Activated CD4-positive, alpha-beta T cell treated with anti-CD3 and anti-CD28 coated beads, Interleukin-2, amount 50 U/mL, for 1 hour (primary cell): ENCODE results near the gene ZSCAN5C.
"Not testable (repeated sequence)": the region's sequence is repeated elsewhere in the genome, so short reads cannot be mapped to it uniquely, and the experiment has no call there.

Experiments
- DNase-seq: peaks from one replicate; pipeline ENCODE4 v3.0.0-alpha.2; 2020

The ZSCAN5C gene

DNA sequence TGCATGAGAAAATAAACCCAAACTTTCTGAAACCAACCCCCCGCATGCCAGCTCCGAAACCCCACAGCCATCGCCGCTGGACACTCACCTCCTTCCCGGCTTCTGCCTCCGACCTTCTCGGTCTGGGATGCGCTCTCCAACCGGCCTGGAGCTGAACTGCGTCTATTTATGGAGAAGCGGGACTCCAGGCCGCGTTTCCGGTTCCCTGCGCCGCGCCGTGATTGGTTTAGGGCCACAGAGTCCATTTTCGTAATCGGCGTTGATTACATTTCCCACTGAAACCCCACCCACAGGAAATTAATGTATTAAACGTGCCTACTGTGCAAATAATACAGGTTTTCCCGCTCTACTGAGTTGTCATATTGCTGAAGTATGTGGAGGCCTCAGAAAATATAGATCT is 4.4 kb upstream of the ZSCAN5C start, which contains the start of gene ZSCAN5B:
ZSCAN5B (minus strand) TSS at position 138 of the 400 bp plus-strand sequence. CDS start 4,731 bp downstream, outside the sequence.
- DNase-seq = not testable (repeated sequence)

DNA sequence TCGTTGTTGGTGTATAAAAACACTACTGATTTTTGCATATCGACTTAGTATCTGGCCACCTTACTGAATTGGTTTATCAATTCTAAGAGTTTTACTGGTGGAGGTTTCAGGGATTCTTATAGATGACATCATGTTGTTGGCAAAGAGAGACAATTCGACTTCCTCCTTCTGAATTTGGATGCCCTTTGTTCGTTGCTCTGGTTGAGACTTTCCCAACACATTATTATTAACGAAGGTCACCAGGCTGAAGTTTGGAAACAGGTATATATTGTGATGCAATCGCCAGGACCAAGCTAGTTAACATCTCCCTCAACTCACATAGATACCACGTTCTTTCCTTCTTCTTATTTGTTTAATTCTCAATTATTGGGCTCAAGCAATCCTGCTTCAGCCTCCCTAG is 2.4 kb upstream of the ZSCAN5C start:
- no peak for DNase-seq

DNA sequence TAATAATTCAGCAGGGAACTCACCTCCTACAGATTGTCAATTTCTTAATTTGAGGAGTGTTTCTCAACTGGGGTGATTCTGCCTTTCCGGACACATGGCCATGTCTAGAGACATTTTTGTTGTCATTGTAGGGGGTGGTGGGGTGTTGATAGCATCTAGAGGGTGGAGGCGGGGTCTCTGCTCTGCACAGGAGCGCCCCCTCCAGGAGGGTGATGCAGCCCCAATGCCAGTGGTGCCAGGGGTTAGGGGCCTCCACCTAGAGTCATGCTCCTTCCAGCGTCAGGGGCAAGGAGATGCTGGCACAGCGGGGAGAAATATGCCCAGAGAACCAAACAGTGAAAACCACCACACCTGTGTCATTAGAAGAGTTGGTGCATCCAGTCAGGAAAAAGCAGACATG is 5.5 kb downstream of the ZSCAN5C start:
- not testable (repeated sequence) for DNase-seq

DNA sequence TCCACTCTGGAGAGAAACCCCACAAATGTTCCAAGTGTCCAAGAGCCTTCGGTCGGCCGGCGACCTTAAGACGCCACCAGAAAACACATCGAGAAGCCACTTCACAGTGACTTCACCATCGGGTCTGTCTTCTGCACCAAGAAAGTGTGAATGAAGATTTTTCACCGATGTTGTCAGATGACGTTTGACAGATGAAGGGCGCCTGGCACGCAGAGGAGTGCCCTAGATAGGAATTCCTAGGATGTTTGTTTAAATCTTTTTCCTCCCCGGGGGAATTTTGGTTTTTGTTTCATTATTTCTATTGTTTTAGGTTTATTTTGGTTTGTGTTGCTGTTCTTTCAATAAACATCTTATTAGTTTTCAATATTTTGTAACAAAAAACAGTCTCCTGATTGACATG is 7.0 kb downstream of the ZSCAN5C start:
- no peak for DNase-seq

DNA sequence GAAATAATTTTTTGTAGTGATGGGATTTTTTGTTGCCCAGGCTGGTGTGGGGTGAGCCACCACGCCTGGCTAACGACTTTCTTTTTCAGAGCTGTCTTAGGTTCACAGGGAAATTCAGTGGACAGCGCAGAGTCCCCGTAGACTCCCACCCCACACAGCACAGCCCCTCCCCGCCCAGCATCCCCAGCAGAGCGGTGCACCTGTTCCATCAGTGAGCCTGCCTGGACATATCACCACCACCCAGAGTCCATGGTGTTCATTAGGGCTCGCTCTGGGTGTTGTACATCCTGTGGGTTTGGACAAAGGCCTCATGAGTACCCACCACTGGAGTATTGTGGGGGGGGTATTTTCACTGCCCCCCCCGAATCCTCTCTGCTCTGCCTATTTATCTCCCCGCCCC is 8.0 kb downstream of the ZSCAN5C start:
- DNase-seq = not testable (repeated sequence)

DNA sequence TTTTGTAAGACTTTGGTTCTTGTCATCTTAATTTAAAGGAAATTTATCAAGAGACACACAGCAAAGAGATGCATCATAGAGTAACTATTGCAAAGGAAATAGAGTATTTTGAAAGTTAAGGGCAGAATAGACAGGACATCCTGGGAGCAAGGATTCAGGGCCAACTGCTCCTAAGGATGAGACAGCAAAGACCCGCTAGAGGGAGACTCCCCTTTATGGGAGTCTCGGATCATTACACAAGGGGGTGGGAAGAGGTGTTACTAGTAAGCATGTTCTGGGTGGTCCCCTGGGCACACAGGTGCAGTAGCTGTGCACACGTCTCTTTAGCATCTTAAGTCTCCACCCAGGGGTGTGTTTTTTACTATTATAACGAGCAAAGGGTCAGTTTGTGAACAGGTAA is 9.6 kb downstream of the ZSCAN5C start:
- DNase-seq = no peak

DNA sequence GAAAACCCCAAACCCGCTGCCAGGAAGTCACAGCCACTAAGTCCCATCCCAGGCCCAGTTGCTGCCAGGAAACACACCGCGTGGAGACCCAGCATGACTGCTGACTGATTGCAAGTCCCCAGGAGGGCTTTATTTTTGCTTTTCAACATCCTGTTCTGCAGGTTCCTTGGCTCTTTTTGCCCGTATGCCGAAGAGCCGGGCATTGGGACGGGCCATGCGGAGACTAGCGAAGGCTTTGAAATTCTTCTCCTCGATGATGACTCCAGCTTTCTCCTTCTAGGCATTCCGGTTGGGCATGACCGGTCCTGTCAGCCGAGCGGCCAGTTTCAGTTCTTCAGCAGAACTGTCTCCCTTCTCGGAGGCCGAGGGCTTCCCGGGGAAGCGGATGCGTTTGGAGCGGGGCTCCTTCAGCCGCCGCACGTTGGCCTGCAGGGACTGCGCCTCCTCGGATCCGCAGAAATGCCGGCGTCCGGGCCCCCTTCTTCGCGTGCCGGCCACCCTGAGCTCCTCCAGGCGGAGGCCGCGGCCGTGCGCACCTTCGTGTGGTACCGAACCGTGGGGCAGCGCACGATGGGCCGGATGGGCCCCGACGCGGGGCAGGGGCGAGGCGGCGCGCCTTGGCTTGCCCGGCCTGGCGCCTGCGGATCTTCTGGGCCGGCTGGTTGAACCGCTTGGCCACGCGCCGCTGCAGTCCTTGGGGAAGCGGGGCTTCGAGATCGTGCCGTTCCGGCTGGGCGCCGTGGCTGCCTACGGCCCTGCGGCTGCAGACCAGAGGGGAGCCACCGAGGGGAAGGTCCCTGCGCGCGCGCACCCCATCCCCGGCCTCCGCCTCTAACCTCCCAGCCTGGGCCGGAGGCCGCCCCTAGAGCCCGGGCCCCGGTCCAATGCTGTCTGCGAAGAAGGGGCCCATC is 15.2 kb downstream of the ZSCAN5C start:
- no peak for DNase-seq

DNA sequence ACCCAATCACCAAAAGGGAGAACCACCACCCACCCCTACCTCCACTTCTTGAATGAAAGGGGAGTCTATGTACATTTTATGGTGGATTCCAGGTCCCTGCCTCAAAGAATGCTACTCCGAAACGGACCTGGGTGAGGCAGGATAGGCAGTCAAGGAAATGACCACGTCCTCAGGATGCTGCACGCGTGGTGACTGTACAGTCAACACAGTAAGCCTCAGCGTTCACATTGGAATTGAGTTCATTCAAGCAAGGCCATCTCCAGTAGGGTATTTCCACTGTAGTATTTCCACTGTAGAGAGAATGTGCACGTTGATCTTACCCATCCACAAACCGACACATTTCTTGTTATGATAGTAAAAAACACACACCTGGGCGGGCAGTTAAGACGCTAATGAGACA is 16.9 kb downstream of the ZSCAN5C start:
- DNase-seq = no peak

DNA sequence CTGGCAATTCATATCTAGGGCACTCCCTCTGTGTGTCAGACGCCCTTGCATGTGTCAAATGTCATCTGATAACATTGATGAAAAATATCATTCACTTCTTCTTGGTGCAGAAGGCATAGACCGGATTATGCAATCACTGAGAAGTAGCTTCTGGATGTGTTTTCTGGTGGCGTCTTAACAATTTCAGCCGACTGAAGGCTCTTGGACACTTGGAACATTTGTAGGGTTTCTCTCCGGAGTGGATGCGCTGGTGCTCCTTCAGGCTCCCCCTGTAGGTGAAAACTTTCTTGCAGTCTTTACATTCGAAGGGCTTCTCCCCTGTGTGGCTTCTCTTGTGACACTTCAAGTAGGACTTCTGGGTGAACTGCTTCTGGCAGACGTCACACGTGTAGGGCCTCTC is 19.4 kb downstream of the ZSCAN5C start:
- not testable (repeated sequence) for DNase-seq

DNA sequence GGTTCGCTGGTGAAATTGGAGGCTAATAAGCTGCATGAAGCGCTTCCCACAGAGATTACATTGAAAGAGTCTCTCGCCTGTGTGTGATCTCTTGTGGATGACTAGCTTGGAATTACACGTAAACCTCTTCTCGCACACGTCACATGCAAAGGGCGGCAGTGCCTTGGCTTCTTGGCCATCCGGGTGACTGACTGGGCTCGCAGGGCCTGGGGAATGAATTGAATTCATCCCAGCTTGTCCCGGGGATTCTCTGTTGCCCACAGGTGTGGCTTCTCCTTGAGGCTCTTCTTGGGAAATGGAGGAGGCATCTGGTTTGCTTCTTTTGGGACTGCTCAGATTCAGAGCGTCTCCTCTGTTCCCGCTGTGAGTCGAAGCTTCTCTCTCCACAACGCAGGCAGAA is 19.8 kb downstream of the ZSCAN5C start:
- DNase-seq = no peak

DNA sequence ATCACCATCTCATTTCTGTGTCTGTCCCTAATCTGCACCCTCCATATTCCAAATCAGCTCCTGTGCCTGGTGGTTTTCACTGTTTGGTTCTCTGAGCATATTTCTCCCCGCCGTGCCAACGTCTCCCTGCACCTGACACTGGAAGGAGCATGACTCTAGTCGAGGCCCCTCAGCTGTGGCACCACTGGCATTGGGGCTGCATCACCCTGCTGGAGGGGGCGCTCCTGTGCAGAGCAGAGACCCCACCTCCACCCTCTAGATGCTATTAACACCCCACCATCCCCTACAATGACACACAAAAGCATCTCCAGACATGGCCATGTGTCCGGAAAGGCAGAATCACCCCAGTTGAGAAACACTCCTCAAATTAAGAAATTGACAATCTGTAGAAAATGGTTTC is 20.8 kb downstream of the ZSCAN5C start:
- DNase-seq = no peak

DNA sequence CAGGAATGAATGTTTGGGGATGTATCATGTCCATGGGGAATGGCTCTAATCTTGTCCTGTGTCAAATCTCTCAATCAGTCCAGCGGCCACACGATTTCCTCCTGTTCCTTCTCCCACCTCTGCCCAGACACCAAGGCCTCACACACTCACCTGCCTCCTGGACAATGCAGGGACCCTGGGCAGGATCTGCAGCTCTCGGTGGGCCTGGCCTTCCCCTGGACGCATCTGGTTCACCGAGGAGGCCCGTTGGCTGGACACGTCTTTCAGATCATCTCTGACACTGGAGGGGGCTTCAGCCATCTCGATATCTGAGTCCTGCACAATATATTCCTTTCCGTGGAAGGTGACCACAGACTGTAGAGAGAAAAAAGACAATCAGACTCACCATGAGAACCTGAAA is 21.4 kb downstream of the ZSCAN5C start:
- DNase-seq = no peak

DNA sequence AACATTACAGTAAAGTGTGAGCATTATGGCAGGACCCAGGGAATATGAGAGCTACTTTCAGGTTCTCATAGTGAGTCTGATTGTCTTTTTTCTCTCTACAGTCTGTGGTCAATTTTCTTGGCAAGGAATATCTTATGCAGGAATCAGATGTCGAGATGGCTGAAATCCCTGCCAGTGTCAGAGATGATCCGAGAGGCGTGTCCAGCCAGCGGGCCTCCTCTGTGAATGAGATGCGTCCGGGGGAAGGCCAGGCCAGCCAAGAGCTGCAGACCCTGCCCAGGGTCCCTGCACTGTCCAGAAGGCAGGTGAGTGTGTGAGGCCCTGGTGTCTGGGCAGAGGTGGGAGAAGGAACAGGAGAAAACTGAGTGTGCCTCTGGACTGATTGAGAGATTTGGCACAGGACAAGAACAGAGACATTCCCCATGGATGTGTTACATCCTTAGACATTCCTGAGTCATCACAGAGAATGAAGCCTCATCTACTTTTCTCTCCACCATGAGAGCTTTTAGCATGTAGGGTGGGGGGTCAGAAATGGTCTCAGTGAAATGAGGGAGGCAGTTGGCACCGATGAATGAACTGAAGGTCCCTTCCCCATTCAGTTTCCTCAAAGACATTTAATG is 43.2 kb downstream of the ZSCAN5C start:
- no peak for DNase-seq

DNA sequence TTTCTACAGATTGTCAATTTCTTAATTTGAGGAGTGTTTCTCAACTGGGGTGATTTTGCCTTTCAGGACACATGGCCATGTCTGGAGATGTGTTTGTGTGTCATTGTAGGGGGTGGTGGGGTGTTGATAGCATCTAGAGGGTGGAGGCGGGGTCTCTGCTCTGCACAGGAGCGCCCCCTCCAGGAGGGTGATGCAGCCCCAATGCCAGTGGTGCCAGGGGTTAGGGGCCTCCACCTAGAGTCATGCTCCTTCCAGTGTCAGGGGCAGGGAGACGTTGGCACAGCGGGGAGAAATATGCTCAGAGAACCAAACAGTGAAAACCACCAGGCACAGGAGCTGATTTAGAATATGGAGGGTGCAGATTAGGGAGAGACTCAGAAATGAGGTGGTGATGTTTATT is 43.7 kb downstream of the ZSCAN5C start:
- not testable (repeated sequence) for DNase-seq

DNA sequence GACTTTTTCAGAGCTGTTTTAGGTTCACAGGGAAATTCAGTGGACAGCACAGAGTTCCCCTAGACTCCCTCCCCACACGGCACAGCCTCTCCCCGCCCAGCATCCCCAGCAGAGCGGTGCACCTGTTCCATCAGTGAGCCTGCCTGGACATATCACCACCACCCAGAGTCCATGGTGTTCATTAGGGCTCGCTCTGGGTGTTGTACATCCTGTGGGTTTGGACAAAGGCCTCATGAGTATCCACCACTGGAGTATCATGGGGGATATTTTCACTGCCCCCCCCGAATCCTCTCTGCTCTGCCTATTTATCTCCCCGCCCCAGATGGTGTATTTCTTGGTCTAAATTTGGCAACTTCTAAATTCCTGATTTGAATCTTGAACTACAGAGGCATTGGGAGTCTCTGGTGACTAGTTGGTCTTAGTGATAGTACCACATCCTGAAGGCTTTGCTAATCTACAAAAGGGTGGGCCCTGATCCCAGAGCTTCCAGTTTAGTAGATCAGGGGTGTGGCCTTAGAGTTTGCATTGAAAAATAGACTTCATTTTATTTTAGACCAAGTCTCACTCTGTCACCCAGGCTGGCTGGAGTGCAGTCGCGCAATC is 46.8 kb downstream of the ZSCAN5C start:
- DNase-seq = not testable (repeated sequence)

DNA sequence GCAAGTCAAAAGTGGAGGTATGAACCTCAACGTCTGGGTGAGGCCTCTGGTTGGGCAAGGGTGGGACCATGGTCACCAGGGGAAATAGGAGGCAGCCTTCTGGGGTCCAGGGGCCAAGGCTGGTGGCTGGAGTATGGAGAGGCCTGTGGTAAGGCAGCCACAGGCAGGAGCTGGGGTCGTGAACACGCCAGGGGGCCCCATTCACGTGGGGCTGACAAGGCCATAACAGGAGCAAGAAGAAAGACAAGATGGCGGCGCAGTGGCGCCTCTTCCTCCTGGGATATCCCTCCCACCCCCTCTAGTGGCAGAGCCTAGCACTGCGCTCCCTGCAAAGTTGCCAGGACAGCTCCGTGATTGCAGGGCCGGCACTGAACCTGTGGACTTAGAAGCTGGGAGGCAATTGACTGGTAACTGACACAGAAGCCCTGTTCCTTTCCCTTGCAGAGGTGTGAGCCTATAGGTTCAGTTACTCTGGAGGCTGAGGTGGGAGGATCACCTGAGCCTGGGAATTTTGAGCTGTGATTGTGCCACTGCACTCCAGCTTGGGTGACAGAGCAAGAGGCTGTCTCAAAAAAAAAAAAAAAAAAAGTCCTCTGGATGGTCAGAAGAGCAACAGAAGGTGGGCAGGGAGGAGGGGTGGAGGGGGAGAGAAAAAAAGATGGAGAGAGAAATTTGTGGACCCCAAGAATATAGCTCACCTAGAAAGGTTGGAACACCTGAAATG is 50.8 kb downstream of the ZSCAN5C start:
- DNase-seq = peak; percentile 65

DNA sequence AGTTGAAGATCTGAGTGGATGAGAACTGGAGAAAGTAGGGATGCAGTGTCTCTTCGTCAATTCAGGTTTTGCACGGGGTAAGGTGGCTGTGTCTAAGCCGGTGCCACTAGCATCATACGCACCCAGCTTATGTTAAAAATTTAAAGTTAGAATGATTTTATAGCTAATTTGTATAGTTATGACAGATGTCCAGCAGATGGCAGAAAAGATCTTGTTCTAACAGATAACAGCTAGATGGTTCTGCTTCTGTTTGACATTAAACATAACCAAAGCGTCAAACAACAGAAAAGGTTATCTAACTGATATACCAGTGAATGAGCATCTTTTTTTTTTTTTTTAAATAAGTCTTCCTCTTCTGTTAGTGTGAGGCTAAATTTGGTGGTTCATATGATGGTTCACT is 51.7 kb downstream of the ZSCAN5C start:
- DNase-seq = no peak

DNA sequence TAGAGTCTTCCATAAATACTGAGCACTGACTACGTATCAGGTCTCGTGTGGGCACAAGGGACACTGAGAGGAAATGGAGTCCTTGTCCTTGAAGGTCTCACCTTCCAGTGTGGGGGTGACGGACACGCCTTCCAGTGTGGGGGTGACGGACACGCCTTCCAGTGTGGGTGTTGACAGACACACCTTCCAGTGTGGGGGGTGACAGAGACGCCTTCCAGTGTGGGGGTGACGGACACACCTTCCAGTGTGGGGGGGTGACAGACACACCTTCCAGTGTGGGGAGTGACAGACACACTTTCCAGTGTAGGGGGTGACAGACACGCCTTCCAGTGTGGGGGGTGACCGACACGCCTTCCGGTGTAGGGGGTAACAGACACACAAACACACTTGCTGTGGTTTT is 56.2 kb downstream of the ZSCAN5C start:
- DNase-seq = no peak
